Skeletal muscle cell (primary cell): ENCODE results near the gene CTBP1.

ENCODE experiments used
- DNase-seq: peaks from one replicate; pipeline ENCODE4 v3.0.0-alpha.2; 2010; ENCODE audit warnings: low read depth
- H3K4me3 ChIP-seq: 2 replicates; pipeline ENCODE4 v1.5.1; 2011; ENCODE audit warnings: low read depth, mild to moderate bottlenecking, control low read depth, low read length, moderate library complexity

The CTBP1 gene

GRCh38 chr4:1192493-1193205 lies 56.3 kb downstream of the CTBP1 start:
- H3K4me3 ChIP-seq = no peak overlapping the region
- DNase-seq = no peak

GRCh38 chr4:1192091-1192492 lies 56.8 kb downstream of the CTBP1 start:
- no peak overlapping the region for H3K4me3 ChIP-seq
- DNase-seq = peak; percentile 90

GRCh38 chr4:1191621-1192020 lies 57.3 kb downstream of the CTBP1 start:
- no peak overlapping the region for H3K4me3 ChIP-seq
- no peak for DNase-seq

DNA sequence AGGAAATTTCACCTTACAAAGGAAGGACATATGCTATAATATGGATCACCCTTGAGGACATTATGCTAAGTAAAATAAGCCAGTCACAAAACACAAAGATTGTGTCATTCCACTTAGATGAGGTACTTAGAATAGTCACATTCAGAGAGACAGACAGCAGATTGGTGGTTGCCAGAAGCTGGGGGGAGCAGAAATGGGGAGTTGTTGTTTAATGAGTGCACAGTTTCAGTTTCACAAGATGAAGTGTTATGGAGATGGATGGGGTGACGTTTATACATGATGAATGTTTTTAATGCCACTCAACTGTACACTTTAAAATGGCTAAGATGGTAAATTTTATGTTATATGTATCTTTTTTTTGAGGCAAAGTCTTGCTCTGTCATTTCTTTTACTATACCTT lies 61.7 kb downstream of the CTBP1 start:
- no peak overlapping the region for H3K4me3 ChIP-seq
- no peak for DNase-seq

DNA sequence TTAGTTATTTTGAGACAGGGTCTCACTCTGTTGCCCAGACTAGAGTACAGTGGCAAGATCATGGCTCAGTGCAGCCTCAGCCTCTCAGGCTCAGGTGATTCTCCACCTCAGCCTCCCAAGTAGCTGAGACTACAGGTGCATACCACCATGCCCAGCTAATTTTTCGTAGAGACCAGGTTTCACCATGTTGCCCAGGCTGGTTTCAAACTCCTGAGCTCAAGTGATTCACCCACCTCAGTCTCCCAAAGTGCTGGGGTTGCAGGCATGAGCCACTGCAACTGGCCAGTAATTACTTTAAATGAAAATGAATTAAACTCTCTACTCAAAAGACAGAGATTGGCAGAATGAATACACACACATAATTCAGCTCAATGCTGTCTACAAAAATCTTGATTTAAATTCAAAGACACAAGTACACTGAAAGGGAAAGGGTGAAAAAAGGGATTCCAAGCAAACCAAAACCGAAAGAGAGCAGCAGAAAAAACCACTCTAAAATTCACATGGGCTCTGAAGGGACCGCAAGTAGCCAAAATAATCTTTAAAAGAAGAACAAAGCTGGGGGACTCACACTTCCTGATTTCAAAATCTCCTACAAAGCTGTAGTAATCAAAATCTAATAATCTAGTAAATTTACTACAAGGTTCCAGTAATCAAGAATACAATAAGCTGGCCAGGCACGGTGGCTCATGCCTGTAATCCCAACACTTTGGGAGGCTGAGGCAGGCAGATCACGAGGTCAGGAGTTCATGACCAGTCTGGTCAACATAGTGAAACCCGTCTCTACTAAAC lies 64.8 kb downstream of the CTBP1 start:
- H3K4me3 ChIP-seq = no peak overlapping the region
- DNase-seq = no peak

- H3K4me3 ChIP-seq = no peak overlapping the region
- DNase-seq = no peak
Observed at GRCh38 chr4:1182313-1182712, 66.6 kb downstream of the CTBP1 start.

DNA sequence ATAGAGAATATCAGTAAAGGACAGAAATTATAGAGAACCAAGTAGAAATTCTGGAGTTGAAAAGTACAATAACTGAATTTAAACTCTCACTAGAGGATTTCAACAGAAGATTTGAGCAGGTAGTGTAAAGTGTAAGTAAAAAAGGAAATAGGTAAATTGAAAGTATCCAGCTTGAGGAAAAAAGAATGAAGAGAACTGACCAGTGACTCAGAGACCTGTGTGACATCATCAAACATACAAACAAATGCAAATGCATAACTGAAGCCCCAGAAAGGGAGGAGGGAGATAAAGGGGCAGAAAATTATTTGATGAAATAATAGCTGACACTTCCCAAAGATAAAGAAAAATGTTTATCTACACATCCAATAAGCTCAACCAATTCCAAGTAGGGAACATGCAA lies 68.3 kb downstream of the CTBP1 start:
- no peak overlapping the region for H3K4me3 ChIP-seq
- DNase-seq = no peak

- H3K4me3 ChIP-seq = no peak overlapping the region
- DNase-seq = no peak
Observed at GRCh38 chr4:1179976-1180375, 69.0 kb downstream of the CTBP1 start.

DNA sequence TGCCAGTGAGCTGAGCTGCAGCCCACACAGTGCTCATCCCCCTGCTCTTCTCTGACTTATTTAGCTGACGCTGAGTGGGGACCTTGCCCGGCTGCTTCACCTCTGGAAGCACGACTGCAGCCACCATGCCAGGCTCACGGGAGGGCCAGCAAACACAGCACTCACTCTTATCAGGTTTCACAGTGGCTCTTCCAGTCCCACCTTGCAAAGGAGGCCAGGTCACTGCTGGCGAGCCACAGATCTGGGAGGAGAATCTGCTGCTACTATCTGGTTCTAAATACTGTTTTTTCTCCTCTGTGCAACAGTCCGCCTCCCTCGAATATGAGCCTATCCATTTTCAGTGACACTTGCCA lies 69.9 kb downstream of the CTBP1 start:
- DNase-seq = no peak

DNA sequence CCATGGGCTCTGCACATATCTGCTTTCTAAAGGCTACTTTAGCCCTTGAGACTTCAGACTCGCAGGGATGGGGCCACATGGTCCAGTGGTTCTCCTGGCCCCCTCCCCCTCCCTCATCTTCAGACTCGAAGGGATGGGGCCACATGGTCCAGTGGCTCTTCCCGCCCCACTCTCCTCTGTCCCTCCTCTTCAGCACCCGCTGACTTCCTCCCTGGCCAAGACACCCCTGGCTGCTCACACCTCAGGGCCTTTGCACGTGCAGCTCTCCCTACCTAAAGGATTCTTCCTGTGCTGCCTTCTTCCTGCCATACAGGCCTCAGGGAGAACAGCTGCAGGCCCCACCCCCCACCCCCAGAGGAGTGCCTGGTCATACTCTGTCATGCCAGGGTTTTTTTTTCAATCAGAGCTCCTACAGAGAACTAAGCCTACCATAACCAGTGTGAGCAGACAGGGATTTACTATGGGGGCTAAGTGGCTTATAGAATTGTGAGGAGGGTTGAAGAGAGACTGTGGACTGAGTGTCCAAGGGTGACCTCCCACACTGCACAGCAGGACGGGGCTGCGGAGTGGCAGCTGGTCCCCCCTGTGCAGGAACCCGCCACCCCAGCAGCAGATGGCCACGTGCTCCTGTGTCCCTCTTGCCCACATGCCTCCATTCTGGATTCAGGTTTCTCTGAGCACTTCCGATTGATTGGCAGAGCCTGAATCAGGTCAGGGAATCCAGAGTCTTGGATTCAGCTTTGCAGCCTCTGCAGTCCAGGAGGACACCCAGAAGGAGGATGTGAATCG lies 70.4 kb downstream of the CTBP1 start:
- DNase-seq = no peak
- no peak overlapping the region for H3K4me3 ChIP-seq

More for the DNA sequence above, 69.9 kb downstream of the CTBP1 start:
- no peak overlapping the region for H3K4me3 ChIP-seq

DNA sequence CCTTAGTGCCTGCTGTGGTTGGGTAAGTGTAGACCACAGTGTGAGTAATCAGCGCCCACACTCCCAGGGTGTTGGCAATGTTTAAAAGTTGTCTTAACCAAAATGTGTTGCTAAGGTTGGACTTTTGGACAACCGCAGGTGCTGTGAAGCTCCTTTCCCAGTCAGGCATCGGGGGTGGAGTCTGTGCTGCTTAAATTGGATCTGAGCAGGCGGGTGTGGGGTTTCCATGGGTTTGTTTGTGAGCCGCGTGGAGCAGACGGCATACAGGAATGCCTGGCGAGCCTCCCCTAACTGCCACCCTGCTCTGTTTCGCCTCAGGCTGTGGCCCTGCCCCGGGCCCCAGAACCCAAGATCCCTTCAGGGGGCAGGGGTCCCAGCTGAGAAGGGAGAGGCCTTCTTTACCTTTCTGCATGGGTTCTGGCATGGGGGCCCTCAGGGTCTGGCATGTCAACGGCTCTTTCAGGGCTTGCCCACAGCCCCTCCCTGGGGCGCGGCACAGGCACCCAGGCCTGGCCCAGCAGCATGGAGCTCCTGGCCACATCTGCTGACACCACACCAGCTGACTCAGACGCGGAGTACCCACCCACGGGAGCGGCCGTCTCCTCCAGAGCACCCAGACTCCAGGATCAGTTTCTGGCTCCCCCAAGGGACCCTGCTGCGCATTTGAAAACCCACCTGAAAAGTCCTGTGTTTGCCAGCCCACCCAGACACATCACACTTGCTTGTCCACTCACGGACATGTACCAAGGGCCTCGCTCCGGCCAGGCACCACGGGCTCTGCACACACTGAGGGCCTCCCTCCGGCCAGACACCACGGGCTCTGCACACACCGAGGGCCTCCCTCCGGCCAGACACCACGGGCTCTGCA lies 71.4 kb downstream of the CTBP1 start:
- DNase-seq = no peak
- no peak overlapping the region for H3K4me3 ChIP-seq

- DNase-seq = no peak
- no peak overlapping the region for H3K4me3 ChIP-seq
Observed at GRCh38 chr4:1176398-1177273, 72.3 kb downstream of the CTBP1 start.

DNA sequence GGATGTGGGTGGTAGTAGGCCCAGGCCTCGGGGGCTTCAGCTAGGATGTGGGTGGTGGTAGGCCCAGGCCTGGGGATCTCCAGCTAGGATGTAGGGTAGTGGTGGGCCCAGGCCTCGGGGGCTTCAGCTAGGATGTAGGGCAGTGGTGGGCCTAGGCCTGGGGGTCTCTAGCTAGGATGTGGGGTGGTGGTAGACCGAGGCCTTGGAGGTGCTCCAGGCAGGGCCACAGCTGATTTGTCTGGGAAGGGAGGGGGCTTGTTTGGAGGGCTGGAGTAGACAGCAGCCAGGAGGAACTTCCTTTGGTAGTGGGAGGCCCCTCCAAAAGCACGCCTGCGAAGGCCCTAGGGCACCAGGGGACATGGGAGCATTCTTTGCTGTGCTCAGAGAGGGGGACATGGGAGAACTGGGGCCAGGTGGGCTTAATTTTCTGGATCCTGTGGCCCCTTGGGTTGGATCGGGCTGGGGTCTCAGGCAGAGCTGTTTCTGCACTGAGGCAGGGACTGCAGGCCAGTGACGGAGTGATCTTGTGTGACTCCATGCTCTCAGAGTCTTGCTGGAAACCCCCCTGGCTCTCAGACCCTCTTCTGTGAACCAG lies 73.2 kb downstream of the CTBP1 start:
- DNase-seq = no peak
- no peak overlapping the region for H3K4me3 ChIP-seq

GRCh38 chr4:1174941-1175634 lies 73.8 kb downstream of the CTBP1 start:
- no peak overlapping the region for H3K4me3 ChIP-seq

GRCh38 chr4:1172971-1173757 lies 75.8 kb downstream of the CTBP1 start:
- DNase-seq = peak; percentile 68

More at GRCh38 chr4:1174941-1175634, 73.8 kb downstream of the CTBP1 start:
- DNase-seq = no peak

DNA sequence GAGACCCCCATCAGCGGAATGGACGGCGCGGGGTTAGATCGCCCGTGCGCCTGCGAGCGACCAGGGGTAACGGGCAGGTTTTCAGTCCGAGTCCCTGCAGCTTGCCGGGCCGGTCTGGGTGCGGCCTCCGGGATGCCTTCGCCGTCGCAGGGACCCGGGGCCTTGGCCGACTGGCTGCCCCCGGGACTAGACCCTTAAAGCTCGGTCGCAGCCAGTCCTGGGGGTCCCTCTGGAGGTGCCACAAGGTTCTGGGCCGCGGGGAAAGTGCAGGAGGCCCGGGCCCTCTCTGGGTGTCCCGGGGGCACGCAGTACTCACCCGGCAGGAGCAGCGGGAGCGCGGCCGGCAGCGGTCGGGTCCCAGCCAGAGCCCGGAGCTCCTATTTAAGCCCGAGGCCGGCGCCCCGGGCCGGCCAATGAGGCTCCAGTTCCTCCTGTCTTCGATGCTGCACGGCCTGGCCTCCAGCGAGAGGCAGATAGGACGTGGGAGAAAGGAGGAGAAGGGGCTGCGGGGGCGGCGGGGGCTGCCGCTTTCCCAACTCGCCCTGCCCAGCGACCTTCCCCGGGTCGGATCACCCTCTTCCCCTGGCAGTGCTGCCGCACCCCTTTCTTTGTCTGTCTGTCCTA lies 76.6 kb downstream of the CTBP1 start, which contains the start of gene SPON2:
SPON2 (minus strand) TSS at position 356 of the 624 bp plus-strand sequence.
- peak within 1 kb of the TSS; percentile 63 for H3K4me3 ChIP-seq

More at GRCh38 chr4:1172971-1173757, 75.8 kb downstream of the CTBP1 start:
- H3K4me3 ChIP-seq = peak overlapping the region; percentile 18

More for the DNA sequence above, 76.6 kb downstream of the CTBP1 start, which contains the start of gene SPON2:
- no peak for DNase-seq
